HG03159 (cell line): ENCODE measurements around the gene RAD51D.
"Not testable (repeated sequence)": the region's sequence is repeated elsewhere in the genome, so short reads cannot be mapped to it uniquely, and the experiment has no call there.

Experiments
- ATAC-seq: cut with Tn5 transposase; IDR thresholded peaks from one replicate; pipeline ENCODE4 v1.9.1; 2021; ENCODE audit warnings: mild to moderate bottlenecking, moderate library complexity; ENCODE audit not compliant: unreplicated experiment

Gene RAD51D

GRCh38 chr17:35095741-35096140 is 23.9 kb downstream of the RAD51D start:
- ATAC-seq, result no peak

GRCh38 chr17:35094902-35095301 is 24.8 kb downstream of the RAD51D start:
- ATAC-seq, result no peak

- not testable (repeated sequence) for ATAC-seq
Measured at GRCh38 chr17:35090707-35091106, 29.0 kb downstream of the RAD51D start.

GRCh38 chr17:35089586-35090296 is 29.9 kb downstream of the RAD51D start:
- ATAC-seq, result no peak

- peak; percentile 77 for ATAC-seq
Measured at GRCh38 chr17:35088881-35089585, 30.6 kb downstream of the RAD51D start.

GRCh38 chr17:35088356-35088880 is 31.2 kb downstream of the RAD51D start:
- ATAC-seq, result no peak

GRCh38 chr17:35087731-35088355 is 31.8 kb downstream of the RAD51D start:
- no peak for ATAC-seq

- ATAC-seq, result no peak
Measured at GRCh38 chr17:35086931-35087573, 32.6 kb downstream of the RAD51D start.

- no peak for ATAC-seq
Measured at GRCh38 chr17:35086164-35086563, 33.5 kb downstream of the RAD51D start.

GRCh38 chr17:35084987-35085386 is 34.7 kb downstream of the RAD51D start:
- ATAC-seq, result no peak

- ATAC-seq, result no peak
Measured at GRCh38 chr17:35083071-35083470, 36.6 kb downstream of the RAD51D start.

- no peak for ATAC-seq
Measured at GRCh38 chr17:35082073-35082657, 37.5 kb downstream of the RAD51D start.

- no peak for ATAC-seq
Measured at GRCh38 chr17:35081638-35082037, 38.0 kb downstream of the RAD51D start.

GRCh38 chr17:35080536-35080935 is 39.1 kb downstream of the RAD51D start:
- ATAC-seq, result no peak

GRCh38 chr17:35079547-35080423 is 39.9 kb downstream of the RAD51D start:
- no peak for ATAC-seq

- no peak for ATAC-seq
Measured at GRCh38 chr17:35076874-35077273, 42.8 kb downstream of the RAD51D start.

- ATAC-seq, result no peak
Measured at GRCh38 chr17:35074711-35075707, 44.7 kb downstream of the RAD51D start.

- ATAC-seq, result no peak
Measured at GRCh38 chr17:35073991-35074627, 45.6 kb downstream of the RAD51D start.
